SH-SY5Y (cell line): ENCODE measurements around the gene CYB5R4.

Source experiments
- GATA2 ChIP-seq: IDR thresholded peaks from 2 replicates; pipeline ENCODE4 v1.6.1; 2011; ENCODE audit warnings: mild to moderate bottlenecking, low read depth, low read length
- GATA3 ChIP-seq: IDR thresholded peaks from 2 replicates; pipeline ENCODE4 v1.6.1; 2011; ENCODE audit warnings: low read depth, mild to moderate bottlenecking, low read length, moderate library complexity

GRCh38 chr6:83853178-83854000 is 6.1 kb upstream of the CYB5R4 start, which contains the start of gene RIPPLY2:
- TF ChIP-seq GATA2, result no peak; the same call in 1 of the 2 replicates
- no peak for TF ChIP-seq GATA3
